GM12873 (cell line): ENCODE data around the gene NFAM1.

ENCODE experiments used
- TF ChIP-seq, protein P1 (sequence below): IDR thresholded peaks from 2 replicates; pipeline ENCODE4 v1.5.1; 2012; ENCODE audit warnings: low read depth, mild to moderate bottlenecking, moderate library complexity, low read length, control low read depth; ENCODE audit not compliant: insufficient read depth; ENCODE audit errors: missing control alignments

NFAM1 gene

DNA sequence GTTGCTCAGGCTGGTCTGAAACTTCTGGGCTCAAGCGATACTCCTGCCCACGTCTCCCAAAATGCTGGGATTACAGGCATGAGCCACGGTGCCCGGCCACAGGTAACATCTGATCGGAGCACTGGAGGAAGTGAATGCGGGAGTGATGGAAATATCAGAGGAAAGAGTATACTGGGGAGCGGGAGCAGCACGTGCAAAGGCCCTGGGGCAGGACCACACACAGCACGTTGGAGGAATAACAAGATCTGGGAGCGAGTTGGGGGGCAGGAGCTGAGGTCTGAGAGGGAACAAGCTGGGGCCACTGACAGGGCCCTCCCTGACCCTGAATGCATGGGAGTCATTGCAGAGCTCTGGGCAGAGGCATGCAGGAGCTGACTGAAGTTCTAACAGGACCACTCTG, 70.7 kb downstream of the NFAM1 start:
- TF ChIP-seq, protein P1, sequence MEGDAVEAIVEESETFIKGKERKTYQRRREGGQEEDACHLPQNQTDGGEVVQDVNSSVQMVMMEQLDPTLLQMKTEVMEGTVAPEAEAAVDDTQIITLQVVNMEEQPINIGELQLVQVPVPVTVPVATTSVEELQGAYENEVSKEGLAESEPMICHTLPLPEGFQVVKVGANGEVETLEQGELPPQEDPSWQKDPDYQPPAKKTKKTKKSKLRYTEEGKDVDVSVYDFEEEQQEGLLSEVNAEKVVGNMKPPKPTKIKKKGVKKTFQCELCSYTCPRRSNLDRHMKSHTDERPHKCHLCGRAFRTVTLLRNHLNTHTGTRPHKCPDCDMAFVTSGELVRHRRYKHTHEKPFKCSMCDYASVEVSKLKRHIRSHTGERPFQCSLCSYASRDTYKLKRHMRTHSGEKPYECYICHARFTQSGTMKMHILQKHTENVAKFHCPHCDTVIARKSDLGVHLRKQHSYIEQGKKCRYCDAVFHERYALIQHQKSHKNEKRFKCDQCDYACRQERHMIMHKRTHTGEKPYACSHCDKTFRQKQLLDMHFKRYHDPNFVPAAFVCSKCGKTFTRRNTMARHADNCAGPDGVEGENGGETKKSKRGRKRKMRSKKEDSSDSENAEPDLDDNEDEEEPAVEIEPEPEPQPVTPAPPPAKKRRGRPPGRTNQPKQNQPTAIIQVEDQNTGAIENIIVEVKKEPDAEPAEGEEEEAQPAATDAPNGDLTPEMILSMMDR: no peak

- TF ChIP-seq, protein P1: no peak
Observed at GRCh38 chr22:42360348-42360747, 71.9 kb downstream of the NFAM1 start.

- TF ChIP-seq, protein P1: no peak
Observed at GRCh38 chr22:42358643-42359558, 73.3 kb downstream of the NFAM1 start.

GRCh38 chr22:42357634-42358296, 74.4 kb downstream of the NFAM1 start:
- TF ChIP-seq, protein P1: no peak

DNA sequence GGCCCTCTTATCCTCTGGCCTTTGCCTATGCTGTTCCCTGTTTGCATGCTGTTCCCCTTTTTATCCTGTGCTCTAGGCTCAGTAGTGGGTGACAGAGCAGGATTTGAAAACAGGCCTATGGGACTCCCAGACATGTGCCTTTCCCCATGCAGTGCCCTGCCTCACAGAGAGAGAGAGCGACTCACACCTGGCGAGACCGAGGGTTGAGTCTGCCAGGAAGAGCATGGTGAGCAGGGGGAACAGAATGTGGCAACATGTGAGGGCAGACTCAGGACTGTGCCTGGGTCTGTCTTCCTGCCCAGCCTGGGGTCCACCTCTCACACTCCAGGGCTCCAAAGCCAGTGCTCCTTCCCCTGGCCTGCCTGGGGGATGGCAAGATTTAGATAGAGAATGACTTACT, 75.0 kb downstream of the NFAM1 start:
- TF ChIP-seq, protein P1: no peak

GRCh38 chr22:42356533-42356932, 75.7 kb downstream of the NFAM1 start:
- TF ChIP-seq, protein P1: no peak
